Mesenchymal stem cell (in vitro differentiated cells and primary cell): ENCODE results near the gene LRP1B.
A peak's percentile ranks its signal among the peaks of the same experiment; 100 is the strongest.

Experiments
- DNase-seq: peaks from one replicate; pipeline ENCODE4 v3.0.0-alpha.2; 2013
- H2AFZ ChIP-seq: one replicate; pipeline ENCODE4 v1.6.1; 2013; ENCODE audit warnings: low read depth, mild to moderate bottlenecking, control low read depth, inconsistent platforms, low read length, moderate library complexity
- H2AK5ac ChIP-seq: 2 replicates; pipeline ENCODE4 v1.6.1; 2013; ENCODE audit warnings: low read length, moderate library complexity, mild to moderate bottlenecking, inconsistent platforms; ENCODE audit not compliant: severe bottlenecking
- H2BK120ac ChIP-seq: one replicate; pipeline ENCODE4 v1.6.1; 2013; ENCODE audit warnings: low read depth, mild to moderate bottlenecking, inconsistent platforms, low read length, moderate library complexity
- H2BK12ac ChIP-seq, 2 experiments: one replicate each; pipeline ENCODE4 v1.6.1; 2013; ENCODE audit warnings: inconsistent platforms in 2 of 2, low read length in 2 of 2, mild to moderate bottlenecking in 2 of 2, moderate library complexity in 2 of 2, control low read depth in 1 of 2
- H2BK15ac ChIP-seq: one replicate; pipeline ENCODE4 v1.6.1; 2013; ENCODE audit warnings: mild to moderate bottlenecking, low read depth, inconsistent platforms; ENCODE audit not compliant: poor library complexity, severe bottlenecking
- H2BK5ac ChIP-seq: 2 replicates; pipeline ENCODE4 v1.6.1; 2013; ENCODE audit warnings: low read depth, mild to moderate bottlenecking, low read length, control low read depth, inconsistent platforms; ENCODE audit not compliant: poor library complexity, severe bottlenecking
- H3K14ac ChIP-seq, 2 experiments: one replicate each; pipeline ENCODE4 v1.6.1; 2013; ENCODE audit warnings: inconsistent platforms in 2 of 2, low read length in 2 of 2, control low read depth in 1 of 2, mild to moderate bottlenecking in 1 of 2, moderate library complexity in 1 of 2
- H3K18ac ChIP-seq, 2 experiments: one replicate each; pipeline ENCODE4 v1.6.1; 2013; ENCODE audit warnings: inconsistent platforms in 2 of 2, low read length in 2 of 2, control low read depth in 1 of 2, low read depth in 1 of 2, mild to moderate bottlenecking in 1 of 2
- H3K23ac ChIP-seq, 2 experiments: one replicate each; pipeline ENCODE4 v1.6.1; 2013; ENCODE audit warnings: inconsistent platforms in 2 of 2, low read length in 2 of 2, mild to moderate bottlenecking in 2 of 2, moderate library complexity in 2 of 2, control low read depth in 1 of 2
- H3K27ac ChIP-seq: 2 replicates; pipeline ENCODE4 v1.5.1; 2013; ENCODE audit warnings: mild to moderate bottlenecking, moderate library complexity, low read length, control low read depth, inconsistent platforms; ENCODE audit not compliant: poor library complexity, severe bottlenecking
- H3K27me3 ChIP-seq, 2 experiments: 2 replicates each; pipeline versions ENCODE4 v1.6.1 to v1.7.0; 2013; ENCODE audit warnings: low read length in 2 of 2, mild to moderate bottlenecking in 2 of 2, moderate library complexity in 2 of 2, control low read depth in 1 of 2, inconsistent platforms in 1 of 2; ENCODE audit not compliant: control insufficient read depth in 1 of 2, insufficient read depth in 1 of 2
- H3K36me3 ChIP-seq, 2 experiments: 2 replicates each; pipeline versions ENCODE4 v1.6.1 to v1.7.0; 2013; ENCODE audit warnings: low read length in 2 of 2, control low read depth in 1 of 2, inconsistent platforms in 1 of 2, low read depth in 1 of 2, mild to moderate bottlenecking in 1 of 2; ENCODE audit not compliant: insufficient read depth in 2 of 2, control insufficient read depth in 1 of 2
- H3K4ac ChIP-seq, 2 experiments: one replicate each; pipeline ENCODE4 v1.6.1; 2013; ENCODE audit warnings: inconsistent platforms in 2 of 2, low read length in 2 of 2, mild to moderate bottlenecking in 2 of 2, moderate library complexity in 2 of 2, control low read depth in 1 of 2, low read depth in 1 of 2
- H3K4me1 ChIP-seq: 2 replicates; pipeline ENCODE4 v1.6.1; 2013; ENCODE audit warnings: low read depth, low read length, control low read depth; ENCODE audit not compliant: control insufficient read depth, insufficient read depth
- H3K4me2 ChIP-seq: 2 replicates; pipeline ENCODE4 v1.6.1; 2013; ENCODE audit warnings: low read length, mild to moderate bottlenecking, inconsistent platforms; ENCODE audit not compliant: poor library complexity, severe bottlenecking
- H3K4me3 ChIP-seq, 2 experiments: 2 replicates each; pipeline versions ENCODE4 v1.5.1 to v1.7.0; 2013; ENCODE audit warnings: low read length in 2 of 2, mild to moderate bottlenecking in 2 of 2, control low read depth in 1 of 2, low read depth in 1 of 2; ENCODE audit not compliant: insufficient read depth in 1 of 2
- H3K79me1 ChIP-seq: replicated peaks from 2 replicates; pipeline ENCODE4 v1.6.1; 2013; ENCODE audit warnings: mild to moderate bottlenecking, control low read depth, low read length, inconsistent platforms; ENCODE audit not compliant: poor library complexity, severe bottlenecking
- H3K9ac ChIP-seq: 2 replicates; pipeline ENCODE4 v1.7.0; 2013; ENCODE audit warnings: mild to moderate bottlenecking, low read length, moderate library complexity
- H3K9me3 ChIP-seq: 2 replicates; pipeline ENCODE4 v1.7.0; 2013; ENCODE audit warnings: mild to moderate bottlenecking, low read length; ENCODE audit not compliant: control insufficient read depth
- H4K8ac ChIP-seq: one replicate; pipeline ENCODE4 v1.6.1; 2013; ENCODE audit warnings: inconsistent platforms, mild to moderate bottlenecking, low read length, moderate library complexity
- H4K91ac ChIP-seq: one replicate; pipeline ENCODE4 v1.6.1; 2013; ENCODE audit warnings: mild to moderate bottlenecking, low read length, inconsistent platforms
- WGBS: methylation state at CpG from one replicate; pipeline ENCODE4 v1.1.7; 2013; ENCODE audit warnings: mixed read lengths; 5-methylcytosine and 5-hydroxymethylcytosine counted together

Gene LRP1B

GRCh38 chr2:142140434-142140845, 9.6 kb upstream of the LRP1B start:
- Histone ChIP-seq H2BK5ac (no peak overlapping the region), H4K8ac (no peak overlapping the region), H3K4ac (no peak overlapping the region), H2BK15ac (no peak overlapping the region), H3K9me3 (no peaks in the 10 kb centered on the region), H3K18ac (no peak overlapping the region), H2AFZ (no peak overlapping the region), H3K4me1 (no peaks in the 10 kb centered on the region), H3K79me1 (no peaks in the 10 kb centered on the region), H3K4me3 (no peak overlapping the region), H3K14ac (no peak overlapping the region), H2BK12ac (no peak overlapping the region), H3K36me3 (no peaks in the 10 kb centered on the region), H3K9ac (no peak overlapping the region), H3K23ac (no peak overlapping the region), H3K4me2 (no peak overlapping the region), H3K27me3 (peaks cover 0 to 3% of the 10 kb centered on the region in 2 experiments), H3K27ac (no peak overlapping the region), H2BK120ac (no peak overlapping the region), H2AK5ac (no peak overlapping the region), H4K91ac (no peak overlapping the region)
- peak; percentile 50 for DNase-seq
- no CpG with 5 or more reads among the region's 2 CpGs for WGBS

GRCh38 chr2:142139384-142139783, 8.6 kb upstream of the LRP1B start:
- H3K9ac ChIP-seq, result no peak overlapping the region
- no peak overlapping the region for H3K27ac ChIP-seq
- no peak overlapping the region for H4K91ac ChIP-seq
- H2BK5ac ChIP-seq, result no peak overlapping the region
- H3K9me3 ChIP-seq, result no peaks in the 10 kb centered on the region
- H3K18ac ChIP-seq, result no peak overlapping the region
- no peak overlapping the region for H2AFZ ChIP-seq
- H3K27me3 ChIP-seq, result peaks cover 0 to 3% of the 10 kb centered on the region in 2 experiments
- no peak overlapping the region for H3K14ac ChIP-seq
- H2BK15ac ChIP-seq, result no peak overlapping the region
- no peak overlapping the region for H3K4me2 ChIP-seq
- no peak overlapping the region for H3K4me3 ChIP-seq
- H3K4ac ChIP-seq, result no peak overlapping the region
- H4K8ac ChIP-seq, result no peak overlapping the region
- H3K23ac ChIP-seq, result no peak overlapping the region
- H3K4me1 ChIP-seq, result no peaks in the 10 kb centered on the region
- no peaks in the 10 kb centered on the region for H3K79me1 ChIP-seq
- H2BK120ac ChIP-seq, result no peak overlapping the region
- H2AK5ac ChIP-seq, result no peak overlapping the region
- no peaks in the 10 kb centered on the region for H3K36me3 ChIP-seq
- no peak for DNase-seq
- WGBS, result 83% methylated on average over 4 of the region's 4 CpGs
- no peak overlapping the region for H2BK12ac ChIP-seq

- no peak overlapping the region for H2AFZ ChIP-seq
Measured at GRCh38 chr2:142136571-142136970, 5.8 kb upstream of the LRP1B start.

GRCh38 chr2:142134911-142135310, 4.1 kb upstream of the LRP1B start:
- H3K4me2 ChIP-seq, result no peak overlapping the region
- no peak overlapping the region for H3K4ac ChIP-seq
- H2BK12ac ChIP-seq, result no peak overlapping the region
- whole genome bisulfite sequencing, result 63% methylated on average over 2 of the region's 3 CpGs
- H3K36me3 ChIP-seq, result no peaks in the 10 kb centered on the region
- peaks cover under 1% of the 10 kb centered on the region for H3K4me1 ChIP-seq
- H3K18ac ChIP-seq, result no peak overlapping the region
- H3K23ac ChIP-seq, result no peak overlapping the region
- H3K27ac ChIP-seq, result no peak overlapping the region
- no peak overlapping the region for H4K91ac ChIP-seq
- peaks cover 0 to 17% of the 10 kb centered on the region in 2 experiments for H3K27me3 ChIP-seq
- DNase-seq, result no peak
- H2BK120ac ChIP-seq, result no peak overlapping the region
- H3K9me3 ChIP-seq, result no peaks in the 10 kb centered on the region
- no peak overlapping the region for H2AFZ ChIP-seq
- H2BK15ac ChIP-seq, result no peak overlapping the region
- H2BK5ac ChIP-seq, result no peak overlapping the region
- H3K14ac ChIP-seq, result no peak overlapping the region
- no peak overlapping the region for H4K8ac ChIP-seq
- no peak overlapping the region for H2AK5ac ChIP-seq
- no peak overlapping the region for H3K4me3 ChIP-seq
- no peaks in the 10 kb centered on the region for H3K79me1 ChIP-seq
- no peak overlapping the region for H3K9ac ChIP-seq

More at GRCh38 chr2:142136571-142136970, 5.8 kb upstream of the LRP1B start:
- Histone ChIP-seq H2BK120ac (no peak overlapping the region), H3K27me3 (peaks cover 0 to 11% of the 10 kb centered on the region in 2 experiments), H2BK12ac (no peak overlapping the region), H2BK15ac (no peak overlapping the region), H4K91ac (no peak overlapping the region), H3K14ac (no peak overlapping the region), H2AK5ac (no peak overlapping the region), H3K18ac (no peak overlapping the region), H3K9ac (no peak overlapping the region), H3K27ac (no peak overlapping the region), H3K4ac (no peak overlapping the region), H3K9me3 (no peaks in the 10 kb centered on the region), H3K79me1 (no peaks in the 10 kb centered on the region), H3K36me3 (no peaks in the 10 kb centered on the region), H3K23ac (no peak overlapping the region), H2BK5ac (no peak overlapping the region), H3K4me1 (no peaks in the 10 kb centered on the region), H3K4me3 (no peak overlapping the region), H3K4me2 (no peak overlapping the region), H4K8ac (no peak overlapping the region)
- DNase-seq, result peak; percentile 29
